Type B pancreatic cell (in vitro differentiated cells): Measurements from ENCODE around the gene ABCG1. TPM values are rescaled to one million over a fixed set of nuclear protein-coding genes. Genes with fewer than 3 reads are reported as not detected.

Source experiments
- DNase-seq: peaks from one replicate; pipeline ENCODE4 v3.0.0; 2021; ENCODE audit warnings: mixed read lengths; ENCODE audit not compliant: unreplicated experiment; ENCODE audit errors: extremely low spot score
- H3K27ac Mint-ChIP-seq: 2 replicates; pipeline ENCODE4 v1.8.0; 2021; ENCODE audit warnings: mild to moderate bottlenecking, mixed read lengths
- H3K27me3 Mint-ChIP-seq: 2 replicates; pipeline ENCODE4 v1.8.0; 2021; ENCODE audit warnings: mixed read lengths
- H3K36me3 Mint-ChIP-seq: 2 replicates; pipeline ENCODE4 v1.8.0; 2021; ENCODE audit warnings: mixed read lengths
- H3K4me1 Mint-ChIP-seq: one replicate; pipeline ENCODE4 v1.8.0; 2021; ENCODE audit warnings: mixed read lengths; ENCODE audit not compliant: unreplicated experiment
- H3K4me3 Mint-ChIP-seq: 2 replicates; pipeline ENCODE4 v1.8.0; 2021; ENCODE audit warnings: mild to moderate bottlenecking, mixed read lengths
- H3K9me3 Mint-ChIP-seq: 2 replicates; pipeline ENCODE4 v1.8.0; 2021; ENCODE audit warnings: mixed read lengths
- total RNA-seq: library from RNA; stranded (reverse); gene quantifications from 2 replicates; pipeline ENCODE4 v1.2.1, GENCODE V29; 2021; ENCODE audit warnings: low replicate concordance
- TF ChIP-seq, protein P1 (sequence below): fragments of 200-600 bp; sonication (generic); conservative IDR thresholded peaks from 2 replicates; pipeline ENCODE4 v1.5.0; 2021; ENCODE audit warnings: antibody characterized with exemption, mild to moderate bottlenecking

ABCG1 gene
- total RNA-seq, 1 donor from 2014 or later: 6.2 TPM

DNA sequence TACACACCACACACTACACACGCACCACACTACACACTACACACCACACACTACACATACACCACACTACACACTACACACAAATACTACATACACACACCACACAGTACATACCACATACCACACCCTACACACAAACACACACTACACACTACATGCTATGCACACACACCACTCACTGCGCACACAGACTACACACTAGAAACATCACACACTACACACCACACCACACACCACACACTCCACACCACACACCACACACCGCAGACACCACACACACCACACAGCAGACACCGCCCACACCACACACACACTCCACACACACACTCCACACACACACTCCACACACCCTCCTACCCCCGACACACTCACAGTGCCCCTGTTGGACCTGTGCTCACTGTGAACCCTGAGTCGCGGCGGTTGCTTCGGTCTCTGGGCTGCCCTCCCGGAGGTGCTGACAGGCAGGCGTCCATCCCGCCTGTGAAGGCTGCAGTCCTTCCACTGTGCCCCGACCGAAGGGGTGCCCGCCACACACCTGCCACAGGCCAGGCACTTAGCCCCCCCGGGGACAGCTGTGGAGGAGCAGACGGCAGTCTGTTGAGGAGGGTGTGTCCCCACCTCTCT, 74.8 kb downstream of the ABCG1 start:
- no peak for DNase-seq
- H3K9me3 Mint-ChIP-seq: peaks cover 5% of the 10 kb centered on the region
- no peak overlapping the region for H3K27ac Mint-ChIP-seq
- peaks cover 6% of the 10 kb centered on the region for H3K4me1 Mint-ChIP-seq
- peaks cover 16% of the 10 kb centered on the region for H3K36me3 Mint-ChIP-seq
- no peak overlapping the region for H3K4me3 Mint-ChIP-seq
- TF ChIP-seq, protein P1, sequence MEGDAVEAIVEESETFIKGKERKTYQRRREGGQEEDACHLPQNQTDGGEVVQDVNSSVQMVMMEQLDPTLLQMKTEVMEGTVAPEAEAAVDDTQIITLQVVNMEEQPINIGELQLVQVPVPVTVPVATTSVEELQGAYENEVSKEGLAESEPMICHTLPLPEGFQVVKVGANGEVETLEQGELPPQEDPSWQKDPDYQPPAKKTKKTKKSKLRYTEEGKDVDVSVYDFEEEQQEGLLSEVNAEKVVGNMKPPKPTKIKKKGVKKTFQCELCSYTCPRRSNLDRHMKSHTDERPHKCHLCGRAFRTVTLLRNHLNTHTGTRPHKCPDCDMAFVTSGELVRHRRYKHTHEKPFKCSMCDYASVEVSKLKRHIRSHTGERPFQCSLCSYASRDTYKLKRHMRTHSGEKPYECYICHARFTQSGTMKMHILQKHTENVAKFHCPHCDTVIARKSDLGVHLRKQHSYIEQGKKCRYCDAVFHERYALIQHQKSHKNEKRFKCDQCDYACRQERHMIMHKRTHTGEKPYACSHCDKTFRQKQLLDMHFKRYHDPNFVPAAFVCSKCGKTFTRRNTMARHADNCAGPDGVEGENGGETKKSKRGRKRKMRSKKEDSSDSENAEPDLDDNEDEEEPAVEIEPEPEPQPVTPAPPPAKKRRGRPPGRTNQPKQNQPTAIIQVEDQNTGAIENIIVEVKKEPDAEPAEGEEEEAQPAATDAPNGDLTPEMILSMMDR: no peak
- H3K27me3 Mint-ChIP-seq: peaks cover 4% of the 10 kb centered on the region

GRCh38 chr21:42294273-42294880, 75.4 kb downstream of the ABCG1 start:
- Mint-ChIP-seq H3K4me3 (no peak overlapping the region), H3K4me1 (peaks cover 6% of the 10 kb centered on the region)

DNA sequence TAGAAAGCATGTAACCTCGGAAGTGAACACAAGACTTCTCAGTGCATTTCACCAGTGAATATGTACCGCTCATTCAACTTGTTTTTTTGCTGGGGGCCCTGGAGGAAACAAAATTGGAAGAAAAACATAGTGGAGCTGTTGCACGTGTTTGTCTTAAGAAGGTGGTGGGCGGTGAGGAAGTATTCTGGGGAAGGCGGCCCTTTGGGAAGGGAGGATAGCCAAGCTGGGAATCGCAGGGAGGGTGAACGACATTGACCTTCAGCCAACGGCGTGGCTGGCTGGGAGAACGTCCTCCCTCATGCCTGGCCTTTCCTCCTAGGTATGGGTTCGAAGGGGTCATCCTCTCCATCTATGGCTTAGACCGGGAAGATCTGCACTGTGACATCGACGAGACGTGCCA, 76.9 kb downstream of the ABCG1 start:
- H3K27me3 Mint-ChIP-seq: peaks cover 4% of the 10 kb centered on the region
- H3K4me3 Mint-ChIP-seq: no peak overlapping the region
- peaks cover 11% of the 10 kb centered on the region for H3K36me3 Mint-ChIP-seq
- no peak for DNase-seq
- H3K4me1 Mint-ChIP-seq: peaks cover 6% of the 10 kb centered on the region
- H3K9me3 Mint-ChIP-seq: no peaks in the 10 kb centered on the region
- TF ChIP-seq, protein P1: no peak
- H3K27ac Mint-ChIP-seq: no peak overlapping the region

More at GRCh38 chr21:42294273-42294880, 75.4 kb downstream of the ABCG1 start:
- Mint-ChIP-seq H3K27ac (peak overlapping the region; percentile 50), H3K36me3 (peaks cover 11% of the 10 kb centered on the region), H3K27me3 (peaks cover 4% of the 10 kb centered on the region), H3K9me3 (no peaks in the 10 kb centered on the region)
- TF ChIP-seq, protein P1: no peak
- DNase-seq: no peak

- Mint-ChIP-seq H3K9me3 (no peaks in the 10 kb centered on the region), H3K4me1 (peaks cover 6% of the 10 kb centered on the region), H3K27ac (no peak overlapping the region), H3K27me3 (peaks cover 4% of the 10 kb centered on the region), H3K4me3 (no peak overlapping the region), H3K36me3 (peaks cover 11% of the 10 kb centered on the region)
- TF ChIP-seq, protein P1: no peak
- DNase-seq: no peak
Measured at GRCh38 chr21:42296501-42296900, 77.6 kb downstream of the ABCG1 start.

DNA sequence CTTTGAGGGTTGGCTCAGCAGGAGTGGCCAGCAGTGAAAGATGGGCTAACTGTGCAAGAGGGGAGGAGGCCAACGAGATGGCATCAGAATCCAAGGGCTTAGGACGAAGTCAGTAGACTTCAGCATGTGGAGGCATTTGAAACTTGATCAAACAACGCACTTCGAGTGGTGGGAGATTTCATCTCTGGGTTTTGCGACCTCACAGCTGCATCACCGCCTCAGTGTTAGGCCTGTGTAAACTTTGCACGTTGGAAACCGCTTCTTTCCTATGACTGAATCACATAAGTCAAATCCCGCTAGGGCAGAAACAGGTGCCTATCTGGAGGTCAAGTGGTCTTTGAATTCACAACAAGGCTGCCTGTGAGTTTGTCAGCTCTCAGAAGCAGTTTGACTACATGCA, 78.4 kb downstream of the ABCG1 start:
- Mint-ChIP-seq H3K4me3 (no peak overlapping the region), H3K27ac (no peak overlapping the region)
- TF ChIP-seq, protein P1: no peak

More for the DNA sequence above, 78.4 kb downstream of the ABCG1 start:
- Mint-ChIP-seq H3K4me1 (peaks cover 6% of the 10 kb centered on the region), H3K36me3 (peaks cover 11% of the 10 kb centered on the region), H3K27me3 (peaks cover 4% of the 10 kb centered on the region), H3K9me3 (no peaks in the 10 kb centered on the region)
- DNase-seq: no peak
